Mucosa of descending colon (tissue), 3 donors: ENCODE data around the gene EVI5L. TPM values are rescaled to one million over a fixed set of nuclear protein-coding genes. Genes with fewer than 3 reads are reported as not detected.
A peak's percentile ranks its signal among the peaks of the same experiment; 100 is the strongest.

ENCODE experiments used
- ATAC-seq: fragments of 200-7000 bp; cut with Tn5 transposase; one replicate; pipeline ENCODE4 v1.9.1; 2020; ENCODE audit warnings: mild to moderate bottlenecking, moderate library complexity
- DNase-seq, 3 donors: peaks; one replicate each; pipeline ENCODE4 v3.0.0-alpha.2; 2020
- H3K36me3 ChIP-seq: fragments of 200-600 bp; one replicate; pipeline ENCODE4 v1.8.0; 2021; ENCODE audit warnings: low read depth, mild to moderate bottlenecking
- H3K4me1 ChIP-seq: fragments of 200-600 bp; one replicate; pipeline ENCODE4 v1.8.0; 2021; ENCODE audit warnings: low read depth, mild to moderate bottlenecking
- H3K4me3 ChIP-seq: fragments of 200-600 bp; one replicate; pipeline ENCODE4 v1.8.0; 2021; ENCODE audit warnings: mild to moderate bottlenecking
- H3K9me3 ChIP-seq: fragments of 200-600 bp; one replicate; pipeline ENCODE4 v1.8.0; 2021; ENCODE audit warnings: mild to moderate bottlenecking
- CTCF ChIP-seq: fragments of 200-600 bp; IDR thresholded peaks from one replicate; pipeline ENCODE4 v1.8.0; 2022; ENCODE audit warnings: antibody characterized with exemption, mild to moderate bottlenecking
- intact Hi-C, 2 donors: fragments of 100-400 bp; cut with DNase I in 1 of 2; cut with micrococcal nuclease in 1 of 2; formaldehyde crosslinking; loops; one replicate each; pipeline versions ENCODE4 v1.11.0 to v1.11.1; 2022; cut with DNase I, micrococcal nuclease
- total RNA-seq, 3 donors: library from RNA; stranded (reverse); fragmentation: NEBNext Ultra II Directional in 2 of 3; extraction: Animal tissue kit (Norgen Biotek cat#: 25700) in 2 of 3; gene quantifications; one replicate each; pipeline versions ENCODE4 v1.2.1 to v1.2.4, GENCODE V29; 2021 to 2023
- donor health status: DM: no; HTN: no; CAD: no; lungs with moderate emphysema.
- donor health status: DM: no; HTN: no; CAD: no.
- donor health status: DM: no; HTN: yes; CAD: no.

Gene EVI5L
- total RNA-seq, 3 donors from 2014 or later = 8.3 to 17.6 (median 11.4) TPM

GRCh38 chr19:7853770-7854128, 23.7 kb downstream of the EVI5L start:
- peak in 1 of 3 donors; percentile 48 for DNase-seq

DNA sequence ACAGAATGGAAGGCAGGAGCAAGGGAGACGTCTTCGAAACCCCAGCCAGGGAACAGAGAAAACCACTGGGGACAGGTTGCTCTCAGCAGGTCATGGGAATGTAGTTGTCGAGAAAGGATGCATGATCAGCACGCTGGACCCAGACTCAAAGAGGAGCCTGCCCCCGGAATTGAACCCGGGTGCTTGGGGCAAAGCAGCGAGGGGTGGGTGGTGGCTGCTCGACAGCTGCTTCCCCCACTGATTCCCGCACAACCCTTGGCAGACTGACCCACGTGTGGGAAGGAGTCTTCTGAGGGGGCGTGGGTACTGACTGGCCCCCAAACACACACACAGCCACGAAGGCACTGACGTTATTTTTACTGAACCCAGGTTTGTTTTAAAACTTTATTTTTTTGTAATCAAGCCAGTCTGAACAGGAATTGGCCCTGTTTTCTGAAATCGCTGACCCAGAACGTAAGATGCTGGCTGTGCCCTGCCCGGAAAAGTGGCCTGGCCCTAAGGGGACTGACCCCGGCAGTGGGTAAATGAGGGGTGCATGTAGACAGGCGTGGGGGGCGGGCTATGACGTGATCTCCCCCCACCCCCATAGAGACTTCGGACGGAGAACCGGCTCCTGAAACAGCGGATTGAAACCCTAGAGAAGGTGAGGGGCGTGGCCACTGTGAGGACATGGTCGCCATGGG, 25.5 kb downstream of the EVI5L start:
- TF ChIP-seq CTCF = no peak
- intact Hi-C loops = loop anchor here in 1 of 2 donors (10.0 kb wide), 1 partner anchor 49 kb away; the partner anchor contains the start of gene MAP2K7
- ATAC-seq = no peak
- Histone ChIP-seq H3K4me3 (no peak overlapping the region), H3K9me3 (no peaks in the 10 kb centered on the region), H3K4me1 (peaks cover 11% of the 10 kb centered on the region), H3K36me3 (no peaks in the 10 kb centered on the region)
- no peak for DNase-seq

More at GRCh38 chr19:7853770-7854128, 23.7 kb downstream of the EVI5L start:
- no peak overlapping the region for H3K4me3 ChIP-seq
- peaks cover 11% of the 10 kb centered on the region for H3K4me1 ChIP-seq
- intact Hi-C loops = loop anchor here in 1 of 2 donors (10.0 kb wide), 1 partner anchor 51 kb away; the partner anchor contains the start of gene MAP2K7
- no peaks in the 10 kb centered on the region for H3K9me3 ChIP-seq
- no peak for TF ChIP-seq CTCF
- no peaks in the 10 kb centered on the region for H3K36me3 ChIP-seq
- ATAC-seq = peak; percentile 21

- no peak for TF ChIP-seq CTCF
- DNase-seq = no peak
- intact Hi-C loops = loop anchor here in 1 of 2 donors (10.0 kb wide), 1 partner anchor 49 kb away; the partner anchor contains the start of gene MAP2K7
- Histone ChIP-seq H3K4me1 (peaks cover 11% of the 10 kb centered on the region), H3K36me3 (no peaks in the 10 kb centered on the region), H3K4me3 (no peak overlapping the region), H3K9me3 (no peaks in the 10 kb centered on the region)
- no peak for ATAC-seq
Measured at GRCh38 chr19:7856109-7856591, 26.1 kb downstream of the EVI5L start.

GRCh38 chr19:7856679-7857663, 27.0 kb downstream of the EVI5L start:
- Histone ChIP-seq H3K4me1 (peaks cover 16% of the 10 kb centered on the region), H3K9me3 (no peaks in the 10 kb centered on the region), H3K4me3 (no peak overlapping the region), H3K36me3 (no peaks in the 10 kb centered on the region)
- no peak for ATAC-seq
- no peak for DNase-seq
- no peak for TF ChIP-seq CTCF
- intact Hi-C loops = loop anchor here in 1 of 2 donors (10.0 kb wide), 1 partner anchor 48 kb away; the partner anchor contains the start of gene MAP2K7

DNA sequence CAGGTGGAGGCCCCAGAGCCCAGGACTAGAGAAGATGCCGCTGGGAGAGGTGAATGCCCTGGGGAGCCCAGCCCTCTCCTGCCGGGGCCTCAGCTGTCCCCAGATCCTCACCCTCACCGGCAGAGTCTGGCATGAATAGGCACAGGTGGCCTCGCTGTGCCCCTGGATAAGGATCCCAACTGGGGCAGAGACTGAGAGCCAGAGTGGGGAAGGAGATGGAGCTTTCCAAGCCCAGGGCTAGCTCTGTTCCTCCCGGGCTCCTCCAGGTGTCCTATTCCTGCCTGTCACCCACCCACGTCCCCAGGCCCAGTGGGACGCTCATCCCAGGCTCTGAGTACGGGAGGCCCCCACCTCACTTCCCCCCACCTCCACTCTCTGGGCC, 27.7 kb downstream of the EVI5L start:
- no peak overlapping the region for H3K4me3 ChIP-seq
- no peak for DNase-seq
- TF ChIP-seq CTCF = no peak
- no peaks in the 10 kb centered on the region for H3K36me3 ChIP-seq
- H3K9me3 ChIP-seq = no peaks in the 10 kb centered on the region
- intact Hi-C loops = loop anchor here in 1 of 2 donors (10.0 kb wide), 1 partner anchor 47 kb away; the partner anchor contains the start of gene MAP2K7
- ATAC-seq = no peak
- peaks cover 21% of the 10 kb centered on the region for H3K4me1 ChIP-seq
